HL-60 (cell line): ENCODE data around the gene ATP1A1.

Experiments
- DNase-seq, 2 experiments: peaks; one replicate each; pipeline ENCODE4 v3.0.0-alpha.2; 2010 to 2020; ENCODE audit warnings: low read depth in 1 of 2, low spot score in 1 of 2
- H3K27ac ChIP-seq: fragments of 250-450 bp; sonication (Bioruptor Pico); replicated peaks from 2 replicates; pipeline ENCODE4 v1.5.1; 2020; ENCODE audit warnings: mild to moderate bottlenecking, moderate library complexity
- H3K27me3 ChIP-seq: fragments of 250-450 bp; sonication (Bioruptor Pico); 2 replicates; pipeline ENCODE4 v1.5.1; 2021; ENCODE audit warnings: mild to moderate bottlenecking, moderate library complexity; ENCODE audit not compliant: insufficient read depth, poor library complexity, severe bottlenecking
- H3K4me3 ChIP-seq: replicated peaks from 2 replicates; pipeline ENCODE4 v1.5.1; 2011; ENCODE audit warnings: mild to moderate bottlenecking, control low read depth, low read length; ENCODE audit not compliant: insufficient read depth
- GABPA ChIP-seq: IDR thresholded peaks from 2 replicates; pipeline ENCODE4 v1.6.1; 2012; ENCODE audit warnings: low read depth
- POLR2AphosphoS5 ChIP-seq: IDR thresholded peaks from 2 replicates; pipeline ENCODE4 v1.6.1; 2012; ENCODE audit warnings: low read depth
- SPI1 ChIP-seq: IDR thresholded peaks from 2 replicates; pipeline ENCODE4 v1.6.1; 2012; ENCODE audit warnings: low read depth, mild to moderate bottlenecking, borderline replicate concordance
- TF ChIP-seq, protein P1 (sequence below): IDR thresholded peaks from 2 replicates; pipeline ENCODE4 v1.6.1; 2012; ENCODE audit warnings: low read depth; ENCODE audit not compliant: insufficient replicate concordance
- TF ChIP-seq, protein P2 (sequence below): IDR thresholded peaks from one replicate; pipeline ENCODE4 v1.5.1; 2011; ENCODE audit warnings: low read length, control low read depth, inconsistent platforms; ENCODE audit not compliant: insufficient read depth

The ATP1A1 gene

DNA sequence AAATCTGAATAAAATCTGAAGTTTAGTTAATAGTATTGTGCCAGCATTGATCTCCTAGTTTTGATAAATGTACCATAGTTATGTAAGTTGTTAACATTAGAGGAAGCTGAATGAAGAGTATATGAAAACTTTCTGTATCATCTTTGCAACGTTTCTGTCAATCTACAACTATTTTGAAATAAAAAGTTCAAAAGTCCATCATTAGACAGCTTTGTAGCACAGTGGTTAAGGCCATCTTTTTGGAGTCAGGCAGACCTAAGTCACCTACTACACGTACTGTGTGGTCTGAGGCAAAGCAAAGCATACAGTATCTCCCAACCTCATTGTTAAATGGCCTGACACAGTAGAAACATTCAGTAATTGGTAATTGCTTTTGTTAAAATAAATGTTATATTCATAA, 47.9 kb upstream of the ATP1A1 start:
- H3K4me3 ChIP-seq = no peak overlapping the region
- no peaks in the 10 kb centered on the region for H3K27me3 ChIP-seq
- no peak for DNase-seq
- H3K27ac ChIP-seq = no peak overlapping the region
- TF ChIP-seq, protein P1, sequence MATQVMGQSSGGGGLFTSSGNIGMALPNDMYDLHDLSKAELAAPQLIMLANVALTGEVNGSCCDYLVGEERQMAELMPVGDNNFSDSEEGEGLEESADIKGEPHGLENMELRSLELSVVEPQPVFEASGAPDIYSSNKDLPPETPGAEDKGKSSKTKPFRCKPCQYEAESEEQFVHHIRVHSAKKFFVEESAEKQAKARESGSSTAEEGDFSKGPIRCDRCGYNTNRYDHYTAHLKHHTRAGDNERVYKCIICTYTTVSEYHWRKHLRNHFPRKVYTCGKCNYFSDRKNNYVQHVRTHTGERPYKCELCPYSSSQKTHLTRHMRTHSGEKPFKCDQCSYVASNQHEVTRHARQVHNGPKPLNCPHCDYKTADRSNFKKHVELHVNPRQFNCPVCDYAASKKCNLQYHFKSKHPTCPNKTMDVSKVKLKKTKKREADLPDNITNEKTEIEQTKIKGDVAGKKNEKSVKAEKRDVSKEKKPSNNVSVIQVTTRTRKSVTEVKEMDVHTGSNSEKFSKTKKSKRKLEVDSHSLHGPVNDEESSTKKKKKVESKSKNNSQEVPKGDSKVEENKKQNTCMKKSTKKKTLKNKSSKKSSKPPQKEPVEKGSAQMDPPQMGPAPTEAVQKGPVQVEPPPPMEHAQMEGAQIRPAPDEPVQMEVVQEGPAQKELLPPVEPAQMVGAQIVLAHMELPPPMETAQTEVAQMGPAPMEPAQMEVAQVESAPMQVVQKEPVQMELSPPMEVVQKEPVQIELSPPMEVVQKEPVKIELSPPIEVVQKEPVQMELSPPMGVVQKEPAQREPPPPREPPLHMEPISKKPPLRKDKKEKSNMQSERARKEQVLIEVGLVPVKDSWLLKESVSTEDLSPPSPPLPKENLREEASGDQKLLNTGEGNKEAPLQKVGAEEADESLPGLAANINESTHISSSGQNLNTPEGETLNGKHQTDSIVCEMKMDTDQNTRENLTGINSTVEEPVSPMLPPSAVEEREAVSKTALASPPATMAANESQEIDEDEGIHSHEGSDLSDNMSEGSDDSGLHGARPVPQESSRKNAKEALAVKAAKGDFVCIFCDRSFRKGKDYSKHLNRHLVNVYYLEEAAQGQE = no peak
- TF ChIP-seq POLR2AphosphoS5 (no peak), GABPA (no peak), SPI1 (no peak)
- TF ChIP-seq, protein P2, sequence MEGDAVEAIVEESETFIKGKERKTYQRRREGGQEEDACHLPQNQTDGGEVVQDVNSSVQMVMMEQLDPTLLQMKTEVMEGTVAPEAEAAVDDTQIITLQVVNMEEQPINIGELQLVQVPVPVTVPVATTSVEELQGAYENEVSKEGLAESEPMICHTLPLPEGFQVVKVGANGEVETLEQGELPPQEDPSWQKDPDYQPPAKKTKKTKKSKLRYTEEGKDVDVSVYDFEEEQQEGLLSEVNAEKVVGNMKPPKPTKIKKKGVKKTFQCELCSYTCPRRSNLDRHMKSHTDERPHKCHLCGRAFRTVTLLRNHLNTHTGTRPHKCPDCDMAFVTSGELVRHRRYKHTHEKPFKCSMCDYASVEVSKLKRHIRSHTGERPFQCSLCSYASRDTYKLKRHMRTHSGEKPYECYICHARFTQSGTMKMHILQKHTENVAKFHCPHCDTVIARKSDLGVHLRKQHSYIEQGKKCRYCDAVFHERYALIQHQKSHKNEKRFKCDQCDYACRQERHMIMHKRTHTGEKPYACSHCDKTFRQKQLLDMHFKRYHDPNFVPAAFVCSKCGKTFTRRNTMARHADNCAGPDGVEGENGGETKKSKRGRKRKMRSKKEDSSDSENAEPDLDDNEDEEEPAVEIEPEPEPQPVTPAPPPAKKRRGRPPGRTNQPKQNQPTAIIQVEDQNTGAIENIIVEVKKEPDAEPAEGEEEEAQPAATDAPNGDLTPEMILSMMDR = no peak

- no peak for DNase-seq
- TF ChIP-seq GABPA (no peak), SPI1 (no peak), POLR2AphosphoS5 (no peak)
- TF ChIP-seq, protein P2 = no peak
- TF ChIP-seq, protein P1 = no peak
- Histone ChIP-seq H3K4me3 (no peak overlapping the region), H3K27me3 (no peaks in the 10 kb centered on the region), H3K27ac (no peak overlapping the region)
Measured at GRCh38 chr1:116325922-116326321, 47.1 kb upstream of the ATP1A1 start.

GRCh38 chr1:116326486-116326885, 46.6 kb upstream of the ATP1A1 start:
- Histone ChIP-seq H3K4me3 (no peak overlapping the region), H3K27me3 (no peaks in the 10 kb centered on the region), H3K27ac (no peak overlapping the region)
- TF ChIP-seq GABPA = no peak
- TF ChIP-seq, protein P1 = no peak
- DNase-seq = no peak

DNA sequence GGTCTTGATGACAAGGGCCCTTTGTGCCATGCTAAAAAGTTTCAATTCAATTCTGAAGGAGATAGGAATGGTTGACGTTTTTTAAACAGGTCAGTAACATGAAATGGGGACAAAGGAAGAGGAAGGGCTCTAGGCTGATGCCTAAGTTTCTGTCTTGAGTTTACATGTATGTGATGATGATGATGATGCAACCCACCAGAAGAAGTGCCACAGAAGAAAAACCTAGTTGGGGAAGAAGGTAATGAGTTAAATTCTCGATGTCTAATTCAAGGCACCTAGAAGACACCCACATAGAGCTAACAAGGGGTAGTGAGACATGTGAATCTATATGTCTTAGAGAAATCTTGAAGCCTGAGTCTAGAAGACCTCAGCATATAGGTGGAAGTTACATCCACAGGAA, 44.4 kb upstream of the ATP1A1 start:
- no peak overlapping the region for H3K27ac ChIP-seq
- no peaks in the 10 kb centered on the region for H3K27me3 ChIP-seq
- no peak overlapping the region for H3K4me3 ChIP-seq
- TF ChIP-seq, protein P2 = no peak
- no peak for TF ChIP-seq GABPA
- TF ChIP-seq, protein P1 = no peak
- TF ChIP-seq SPI1 = no peak
- no peak for TF ChIP-seq POLR2AphosphoS5
- no peak for DNase-seq
